Measurements from ENCODE around the gene KBTBD13. TPM values are rescaled to one million over a fixed set of nuclear protein-coding genes. Genes with fewer than 3 reads are reported as not detected.

KBTBD13 gene
- polyA plus RNA-seq, 1 donor (not counting 4 experiments of a cell fraction or from before 2014, with no cell fraction given): not detected

DNA sequence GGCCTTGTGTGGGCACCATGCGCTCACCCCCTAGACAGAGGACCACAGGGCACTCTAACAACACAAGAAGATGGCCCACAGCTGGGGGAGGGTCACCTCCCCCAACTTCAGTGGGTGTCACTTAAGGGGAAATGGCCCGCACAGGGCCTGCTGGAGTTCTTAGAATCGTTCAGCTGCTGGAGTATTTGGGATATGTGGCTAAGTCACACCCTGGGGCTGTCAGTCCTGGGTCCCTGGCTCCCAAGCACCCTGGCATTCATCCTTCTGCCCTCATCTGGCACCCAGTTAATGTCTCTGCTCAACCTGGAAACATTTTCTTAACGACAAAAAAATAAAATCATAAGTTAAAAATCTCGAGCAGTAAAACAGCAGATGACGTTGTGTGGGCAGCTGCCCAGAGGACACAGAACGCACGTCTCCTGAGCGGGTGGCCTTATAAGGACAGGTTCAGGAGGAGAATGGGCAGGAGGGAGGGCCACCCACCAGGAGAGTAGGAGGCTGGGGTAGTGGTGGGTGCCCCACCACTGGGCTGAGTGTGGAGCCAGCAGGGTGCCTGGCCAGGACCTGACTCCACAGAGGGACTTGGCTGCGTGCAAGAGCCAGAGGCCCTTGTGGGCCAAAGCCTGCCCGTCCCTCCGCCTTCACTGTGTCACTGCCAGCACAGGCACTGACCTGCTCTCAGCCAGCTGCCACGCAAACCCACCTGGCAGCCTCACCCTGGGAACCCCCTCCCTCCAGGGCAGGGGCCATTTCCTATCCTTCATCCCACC is 11.5 kb downstream of the KBTBD13 start:
- Histone ChIP-seq H3K9me1 (ENCODE audit: control insufficient read depth, extremely low read depth, insufficient read depth, low read length) (no peaks in the 10 kb centered on the region), H3K9me3 (ENCODE audit: control insufficient read depth, low read depth, low read length) (no peaks in the 10 kb centered on the region), H3K9ac (ENCODE audit: control insufficient read depth, extremely low read depth, insufficient read depth, low read length) (no peak overlapping the region), H3K4me3 (ENCODE audit: control insufficient read depth in 2 of 3, extremely low read depth in 1 of 3, insufficient read depth in 2 of 3, low read depth in 1 of 3, low read length in 3 of 3) (no peak overlapping the region), H3K36me3 (ENCODE audit: control insufficient read depth in 2 of 2, extremely low read depth in 1 of 2, insufficient read depth in 2 of 2, low read length in 2 of 2) (no peaks in the 10 kb centered on the region), H3K4me1 (ENCODE audit: control insufficient read depth, extremely low read depth, insufficient read depth, low read length) (peaks cover 4% of the 10 kb centered on the region), H3K27me3 (ENCODE audit: control insufficient read depth, extremely low read depth, insufficient read depth, low read length) (peaks cover 7% of the 10 kb centered on the region), H3K27ac (ENCODE audit: control insufficient read depth, insufficient read depth, low read length) (no peak overlapping the region), H2AFZ (ENCODE audit: control insufficient read depth, low read length) (no peak overlapping the region), H3K4me2 (ENCODE audit: control insufficient read depth, extremely low read depth, insufficient read depth, low read depth, low read length) (no peak overlapping the region), H3K79me2 (ENCODE audit: control insufficient read depth, insufficient read depth, low read length) (no peaks in the 10 kb centered on the region), H4K20me1 (ENCODE audit: control insufficient read depth, extremely low read depth, insufficient read depth, low read length) (no peaks in the 10 kb centered on the region)
- no peak for FAIRE-seq
- no peak for DNase-seq (ENCODE audit: low read depth, low spot score)
- dilution Hi-C loops (cut with MboI; ENCODE audit: extremely low pct_ligation_motif_present, low sequenced_read_pairs): no loop called here
- TF ChIP-seq, protein P1, sequence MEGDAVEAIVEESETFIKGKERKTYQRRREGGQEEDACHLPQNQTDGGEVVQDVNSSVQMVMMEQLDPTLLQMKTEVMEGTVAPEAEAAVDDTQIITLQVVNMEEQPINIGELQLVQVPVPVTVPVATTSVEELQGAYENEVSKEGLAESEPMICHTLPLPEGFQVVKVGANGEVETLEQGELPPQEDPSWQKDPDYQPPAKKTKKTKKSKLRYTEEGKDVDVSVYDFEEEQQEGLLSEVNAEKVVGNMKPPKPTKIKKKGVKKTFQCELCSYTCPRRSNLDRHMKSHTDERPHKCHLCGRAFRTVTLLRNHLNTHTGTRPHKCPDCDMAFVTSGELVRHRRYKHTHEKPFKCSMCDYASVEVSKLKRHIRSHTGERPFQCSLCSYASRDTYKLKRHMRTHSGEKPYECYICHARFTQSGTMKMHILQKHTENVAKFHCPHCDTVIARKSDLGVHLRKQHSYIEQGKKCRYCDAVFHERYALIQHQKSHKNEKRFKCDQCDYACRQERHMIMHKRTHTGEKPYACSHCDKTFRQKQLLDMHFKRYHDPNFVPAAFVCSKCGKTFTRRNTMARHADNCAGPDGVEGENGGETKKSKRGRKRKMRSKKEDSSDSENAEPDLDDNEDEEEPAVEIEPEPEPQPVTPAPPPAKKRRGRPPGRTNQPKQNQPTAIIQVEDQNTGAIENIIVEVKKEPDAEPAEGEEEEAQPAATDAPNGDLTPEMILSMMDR (optimal IDR thresholded peaks at IDR 0.05 in 1 of 3, IDR thresholded peaks at IDR 0.05 in 1 of 3, conservative IDR thresholded peaks at IDR 0.05 in 1 of 3; ENCODE audit: extremely low read depth in 1 of 3, insufficient read depth in 2 of 3, low read length in 3 of 3): no peak
- TF ChIP-seq EZH2 (IDR thresholded peaks at IDR 0.05; ENCODE audit: low read length): no peak

DNA sequence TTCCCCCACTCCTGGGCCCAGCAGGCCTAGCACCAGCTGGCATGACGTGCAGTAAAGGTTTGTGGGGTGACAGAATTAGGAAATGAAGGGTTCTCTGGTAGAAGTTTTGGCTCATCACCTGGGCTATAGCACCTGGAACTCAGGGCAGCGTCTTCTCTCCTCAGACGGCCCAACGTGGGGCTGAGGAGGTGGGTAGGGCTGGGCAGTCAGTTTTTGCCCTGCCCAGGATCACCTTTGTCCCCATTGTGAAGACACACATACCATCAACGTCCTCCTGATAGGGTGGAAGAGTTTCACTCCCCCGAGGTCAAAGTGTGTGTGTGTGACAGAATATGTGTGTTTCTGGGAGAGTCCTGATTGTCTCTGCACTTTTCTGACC is 12.1 kb downstream of the KBTBD13 start:
- FAIRE-seq (no peak), DNase-seq (ENCODE audit: low read depth, low spot score) (no peak)
- no peak overlapping the region for H2AFZ ChIP-seq (ENCODE audit: control insufficient read depth, low read length)
- no peaks in the 10 kb centered on the region for H3K9me3 ChIP-seq (ENCODE audit: control insufficient read depth, low read depth, low read length)
- H3K79me2 ChIP-seq (ENCODE audit: control insufficient read depth, insufficient read depth, low read length): no peaks in the 10 kb centered on the region
- no peak for TF ChIP-seq EZH2 (IDR thresholded peaks at IDR 0.05; ENCODE audit: low read length)
- TF ChIP-seq, protein P1 (optimal IDR thresholded peaks at IDR 0.05 in 1 of 3, IDR thresholded peaks at IDR 0.05 in 1 of 3, conservative IDR thresholded peaks at IDR 0.05 in 1 of 3; ENCODE audit: extremely low read depth in 1 of 3, insufficient read depth in 2 of 3, low read length in 3 of 3): no peak
- dilution Hi-C loops (cut with MboI; ENCODE audit: extremely low pct_ligation_motif_present, low sequenced_read_pairs): no loop called here
- no peak overlapping the region for H3K9ac ChIP-seq (ENCODE audit: control insufficient read depth, extremely low read depth, insufficient read depth, low read length)
- H3K4me3 ChIP-seq (ENCODE audit: control insufficient read depth in 2 of 3, extremely low read depth in 1 of 3, insufficient read depth in 2 of 3, low read depth in 1 of 3, low read length in 3 of 3): no peak overlapping the region
- no peak overlapping the region for H3K4me2 ChIP-seq (ENCODE audit: control insufficient read depth, extremely low read depth, insufficient read depth, low read depth, low read length)
- H3K27me3 ChIP-seq (ENCODE audit: control insufficient read depth, extremely low read depth, insufficient read depth, low read length): peaks cover 4% of the 10 kb centered on the region
- H3K4me1 ChIP-seq (ENCODE audit: control insufficient read depth, extremely low read depth, insufficient read depth, low read length): peaks cover 4% of the 10 kb centered on the region
- H3K27ac ChIP-seq (ENCODE audit: control insufficient read depth, insufficient read depth, low read length): no peak overlapping the region
- no peaks in the 10 kb centered on the region for H3K9me1 ChIP-seq (ENCODE audit: control insufficient read depth, extremely low read depth, insufficient read depth, low read length)
- H4K20me1 ChIP-seq (ENCODE audit: control insufficient read depth, extremely low read depth, insufficient read depth, low read length): no peaks in the 10 kb centered on the region
- no peaks in the 10 kb centered on the region for H3K36me3 ChIP-seq (ENCODE audit: control insufficient read depth in 2 of 2, extremely low read depth in 1 of 2, insufficient read depth in 2 of 2, low read length in 2 of 2)

Data from keratinocyte (primary cell).